ENCODE results near the gene KLK14. TPM values are rescaled to one million over a fixed set of nuclear protein-coding genes. Genes with fewer than 3 reads are reported as not detected.

The KLK14 gene
- total RNA-seq, 1 experiment from 2014 or later: 0.30 TPM

DNA sequence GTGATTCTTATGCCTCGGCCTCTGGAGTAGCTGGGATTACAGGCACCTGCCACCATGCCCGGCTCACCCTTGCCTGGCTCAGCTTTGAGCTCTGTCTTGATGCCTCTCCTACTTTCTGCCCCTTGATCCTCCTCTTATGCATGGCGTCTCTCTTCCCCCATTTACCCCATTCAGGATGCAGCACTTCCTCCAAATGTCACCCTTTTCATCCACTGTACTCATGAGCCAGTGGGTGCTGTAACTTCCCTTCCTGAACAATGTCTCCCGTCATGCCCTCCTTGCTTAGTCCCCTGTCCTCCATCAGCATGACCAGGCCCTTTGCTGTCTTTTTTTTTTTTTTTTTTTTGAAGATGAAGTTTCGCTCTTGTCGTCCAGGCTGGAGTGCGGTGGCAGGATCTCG is 38.6 kb upstream of the KLK14 start:
- no peaks in the 10 kb centered on the region for H3K4me1 Mint-ChIP-seq (ENCODE audit: insufficient read depth, unreplicated experiment)
- H3K9me3 Mint-ChIP-seq (ENCODE audit: unreplicated experiment): peaks cover 21% of the 10 kb centered on the region
- no TSS peak for BruUV-seq (replicated peaks)
- H3K36me3 Mint-ChIP-seq (ENCODE audit: insufficient read depth, unreplicated experiment): no peaks in the 10 kb centered on the region
- H3K27ac Mint-ChIP-seq (ENCODE audit: low read depth, unreplicated experiment): no peak overlapping the region
- TF ChIP-seq, protein P1, sequence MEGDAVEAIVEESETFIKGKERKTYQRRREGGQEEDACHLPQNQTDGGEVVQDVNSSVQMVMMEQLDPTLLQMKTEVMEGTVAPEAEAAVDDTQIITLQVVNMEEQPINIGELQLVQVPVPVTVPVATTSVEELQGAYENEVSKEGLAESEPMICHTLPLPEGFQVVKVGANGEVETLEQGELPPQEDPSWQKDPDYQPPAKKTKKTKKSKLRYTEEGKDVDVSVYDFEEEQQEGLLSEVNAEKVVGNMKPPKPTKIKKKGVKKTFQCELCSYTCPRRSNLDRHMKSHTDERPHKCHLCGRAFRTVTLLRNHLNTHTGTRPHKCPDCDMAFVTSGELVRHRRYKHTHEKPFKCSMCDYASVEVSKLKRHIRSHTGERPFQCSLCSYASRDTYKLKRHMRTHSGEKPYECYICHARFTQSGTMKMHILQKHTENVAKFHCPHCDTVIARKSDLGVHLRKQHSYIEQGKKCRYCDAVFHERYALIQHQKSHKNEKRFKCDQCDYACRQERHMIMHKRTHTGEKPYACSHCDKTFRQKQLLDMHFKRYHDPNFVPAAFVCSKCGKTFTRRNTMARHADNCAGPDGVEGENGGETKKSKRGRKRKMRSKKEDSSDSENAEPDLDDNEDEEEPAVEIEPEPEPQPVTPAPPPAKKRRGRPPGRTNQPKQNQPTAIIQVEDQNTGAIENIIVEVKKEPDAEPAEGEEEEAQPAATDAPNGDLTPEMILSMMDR (IDR thresholded peaks at IDR 0.05; ENCODE audit: unreplicated experiment): no peak
- H3K27me3 Mint-ChIP-seq (ENCODE audit: insufficient read depth, unreplicated experiment): no peaks in the 10 kb centered on the region
- H3K4me3 Mint-ChIP-seq (ENCODE audit: unreplicated experiment): no peak overlapping the region
- ChIA-PET POLR2A (no interaction called here), CTCF (interaction anchor here (0.6 kb wide), 2 partner anchors 47 to 452 kb away, joined by 3 read pairs; no protein-coding TSS in a partner anchor)
- no peak for DNase-seq (ENCODE audit: unreplicated experiment)
- intact Hi-C loops (cut with micrococcal nuclease): no loop called here

GRCh38 chr19:51120160-51120559 is 37.5 kb upstream of the KLK14 start:
- H3K4me3 Mint-ChIP-seq (ENCODE audit: unreplicated experiment): no peak overlapping the region
- ChIA-PET POLR2A (no interaction called here), CTCF (interaction anchor here (1.2 kb wide), 1 partner anchor 38 kb away, joined by 5 read pairs; no protein-coding TSS in a partner anchor)
- H3K4me1 Mint-ChIP-seq (ENCODE audit: insufficient read depth, unreplicated experiment): no peaks in the 10 kb centered on the region
- DNase-seq (ENCODE audit: unreplicated experiment): no peak
- H3K36me3 Mint-ChIP-seq (ENCODE audit: insufficient read depth, unreplicated experiment): no peaks in the 10 kb centered on the region
- no TSS peak for BruUV-seq (replicated peaks)
- intact Hi-C loops (cut with micrococcal nuclease): no loop called here
- no peak overlapping the region for H3K27ac Mint-ChIP-seq (ENCODE audit: low read depth, unreplicated experiment)
- TF ChIP-seq, protein P1 (IDR thresholded peaks at IDR 0.05; ENCODE audit: unreplicated experiment): no peak
- H3K9me3 Mint-ChIP-seq (ENCODE audit: unreplicated experiment): peaks cover 21% of the 10 kb centered on the region
- no peaks in the 10 kb centered on the region for H3K27me3 Mint-ChIP-seq (ENCODE audit: insufficient read depth, unreplicated experiment)

- DNase-seq (ENCODE audit: unreplicated experiment): no peak
- ChIA-PET CTCF (interaction anchor here (1.2 kb wide), 1 partner anchor 39 kb away, joined by 5 read pairs; no protein-coding TSS in a partner anchor), POLR2A (no interaction called here)
- H3K36me3 Mint-ChIP-seq (ENCODE audit: insufficient read depth, unreplicated experiment): no peaks in the 10 kb centered on the region
- TF ChIP-seq, protein P1 (IDR thresholded peaks at IDR 0.05; ENCODE audit: unreplicated experiment): no peak
- H3K9me3 Mint-ChIP-seq (ENCODE audit: unreplicated experiment): peaks cover 21% of the 10 kb centered on the region
- no peak overlapping the region for H3K27ac Mint-ChIP-seq (ENCODE audit: low read depth, unreplicated experiment)
- H3K27me3 Mint-ChIP-seq (ENCODE audit: insufficient read depth, unreplicated experiment): no peaks in the 10 kb centered on the region
- intact Hi-C loops (cut with micrococcal nuclease): no loop called here
- BruUV-seq (replicated peaks): no TSS peak
- H3K4me3 Mint-ChIP-seq (ENCODE audit: unreplicated experiment): no peak overlapping the region
- no peaks in the 10 kb centered on the region for H3K4me1 Mint-ChIP-seq (ENCODE audit: insufficient read depth, unreplicated experiment)
Observed at GRCh38 chr19:51119611-51120010, 36.9 kb upstream of the KLK14 start.

DNA sequence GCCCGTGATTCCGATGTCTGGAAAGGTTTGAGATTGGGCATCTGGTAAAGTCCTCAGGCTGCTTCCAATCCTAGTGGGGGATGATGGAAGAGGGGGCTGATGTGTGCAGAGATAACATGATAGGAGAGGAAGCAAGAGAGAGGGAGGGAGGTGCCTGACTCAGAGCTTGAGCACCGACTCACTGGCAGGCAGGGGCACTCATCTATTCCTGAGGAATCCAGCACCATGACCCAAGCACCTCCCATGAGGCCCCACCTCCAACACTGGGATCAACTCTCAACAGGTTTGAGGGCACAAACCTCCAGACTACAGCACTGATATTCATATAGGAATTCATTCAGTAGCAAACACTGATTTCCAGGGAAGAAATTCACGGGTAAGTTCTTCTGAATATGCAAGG is 36.4 kb upstream of the KLK14 start:
- ChIA-PET POLR2A (no interaction called here), CTCF (interaction anchor here (1.2 kb wide), 1 partner anchor 39 kb away, joined by 5 read pairs; no protein-coding TSS in a partner anchor)
- no TSS peak for BruUV-seq (replicated peaks)
- no peak overlapping the region for H3K4me3 Mint-ChIP-seq (ENCODE audit: unreplicated experiment)
- no peaks in the 10 kb centered on the region for H3K27me3 Mint-ChIP-seq (ENCODE audit: insufficient read depth, unreplicated experiment)
- no peak overlapping the region for H3K27ac Mint-ChIP-seq (ENCODE audit: low read depth, unreplicated experiment)
- peaks cover 19% of the 10 kb centered on the region for H3K9me3 Mint-ChIP-seq (ENCODE audit: unreplicated experiment)
- intact Hi-C loops (cut with micrococcal nuclease): no loop called here
- no peaks in the 10 kb centered on the region for H3K36me3 Mint-ChIP-seq (ENCODE audit: insufficient read depth, unreplicated experiment)
- H3K4me1 Mint-ChIP-seq (ENCODE audit: insufficient read depth, unreplicated experiment): no peaks in the 10 kb centered on the region
- TF ChIP-seq, protein P1 (IDR thresholded peaks at IDR 0.05; ENCODE audit: unreplicated experiment): no peak
- DNase-seq (ENCODE audit: unreplicated experiment): no peak
